GM19372 (cell line): ENCODE results near the gene TM4SF5.
A peak's percentile ranks its signal among the peaks of the same experiment; 100 is the strongest.

Source experiments
- ATAC-seq: cut with Tn5 transposase; IDR thresholded peaks from one replicate; pipeline ENCODE4 v1.9.1; 2021; ENCODE audit warnings: mild to moderate bottlenecking, low read depth, moderate library complexity; ENCODE audit not compliant: unreplicated experiment

TM4SF5 gene

GRCh38 chr17:4788807-4789700, 17.4 kb downstream of the TM4SF5 start, which contains the start of gene GLTPD2:
Gene GLTPD2 (plus strand): TSS chr17:4788964. CDS start chr17:4789012, 48 bp downstream.
- ATAC-seq: peak; percentile 8

GRCh38 chr17:4789701-4789950, 17.9 kb downstream of the TM4SF5 start:
- no peak for ATAC-seq

- ATAC-seq: peak; percentile 71
Measured at GRCh38 chr17:4789951-4790704, 18.4 kb downstream of the TM4SF5 start.

GRCh38 chr17:4790705-4791088, 19.0 kb downstream of the TM4SF5 start:
- no peak for ATAC-seq

GRCh38 chr17:4795168-4795567, 23.5 kb downstream of the TM4SF5 start:
- no peak for ATAC-seq

GRCh38 chr17:4796552-4796920, 24.9 kb downstream of the TM4SF5 start:
- ATAC-seq: no peak

- ATAC-seq: no peak
Measured at GRCh38 chr17:4800462-4801196, 28.9 kb downstream of the TM4SF5 start.

- ATAC-seq: no peak
Measured at GRCh38 chr17:4802228-4802627, 30.5 kb downstream of the TM4SF5 start, which contains the start of gene C17orf114. Gene C17orf114 (minus strand): TSS chr17:4802328.

GRCh38 chr17:4806456-4806776, 34.7 kb downstream of the TM4SF5 start:
- ATAC-seq: no peak

GRCh38 chr17:4806777-4807604, 35.3 kb downstream of the TM4SF5 start, which contains the start of gene PLD2:
Gene PLD2 (plus strand): TSS chr17:4807152. CDS start chr17:4807773, 621 bp downstream.
- peak; percentile 87 for ATAC-seq

- no peak for ATAC-seq
Measured at GRCh38 chr17:4807605-4808377, 36.1 kb downstream of the TM4SF5 start.

GRCh38 chr17:4808378-4808767, 36.7 kb downstream of the TM4SF5 start:
- no peak for ATAC-seq

- ATAC-seq: no peak
Measured at GRCh38 chr17:4810696-4811290, 39.1 kb downstream of the TM4SF5 start.

- no peak for ATAC-seq
Measured at GRCh38 chr17:4811471-4811870, 39.8 kb downstream of the TM4SF5 start.

- ATAC-seq: no peak
Measured at GRCh38 chr17:4812690-4813089, 41.0 kb downstream of the TM4SF5 start.

GRCh38 chr17:4815043-4815675, 43.5 kb downstream of the TM4SF5 start:
- ATAC-seq: no peak

- no peak for ATAC-seq
Measured at GRCh38 chr17:4816826-4817225, 45.1 kb downstream of the TM4SF5 start.

GRCh38 chr17:4818276-4818675, 46.6 kb downstream of the TM4SF5 start:
- no peak for ATAC-seq

GRCh38 chr17:4822835-4823234, 51.1 kb downstream of the TM4SF5 start:
- ATAC-seq: no peak
